Mammary epithelial cell (primary cell): ENCODE data around the gene EARS2.

Experiments
- CTCF ChIP-seq, 2 donors: IDR thresholded peaks in 1 of 2; conservative IDR thresholded peaks in 1 of 2; 2 replicates each; pipeline ENCODE4 v1.5.1; 2011 to 2012; ENCODE audit warnings: inconsistent platforms in 2 of 2, low read length in 2 of 2, mild to moderate bottlenecking in 2 of 2, control low read depth in 1 of 2, low read depth in 1 of 2; ENCODE audit not compliant: insufficient read depth in 1 of 2; ENCODE audit errors: extremely low read depth in 1 of 2
- EZH2 ChIP-seq: IDR thresholded peaks from 2 replicates; pipeline ENCODE4 v1.6.1; 2012; ENCODE audit warnings: low read length, inconsistent platforms, borderline replicate concordance

DNA sequence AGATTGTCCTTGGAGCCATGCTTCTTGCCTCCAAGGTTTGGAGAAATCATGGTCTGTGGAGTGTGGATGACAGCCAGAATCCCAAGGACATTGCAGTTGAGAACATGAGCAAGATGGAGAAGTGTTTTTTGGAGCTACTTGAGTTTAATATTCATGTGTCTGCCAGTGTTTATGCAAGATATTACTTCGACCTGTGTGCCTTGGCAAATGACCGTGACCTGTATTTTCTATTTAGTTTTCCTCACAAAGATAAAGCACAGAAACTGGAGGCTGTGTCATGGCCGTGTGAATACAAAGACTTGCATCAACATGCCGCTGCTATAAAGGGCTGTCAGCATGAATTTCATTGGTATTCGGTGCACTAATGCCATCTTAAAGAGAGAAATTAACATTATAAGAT is 55.9 kb downstream of the EARS2 start:
- TF ChIP-seq CTCF (conservative IDR thresholded peaks at IDR 0.05 in 1 of 2, IDR thresholded peaks at IDR 0.05 in 1 of 2; ENCODE audit: extremely low read depth in 1 of 2, insufficient read depth in 1 of 2, low read depth in 1 of 2, low read length in 2 of 2) (no peak), EZH2 (no peak)
